ENCODE data around the gene PEX12.
"Not testable (repeated sequence)": the region's sequence is repeated elsewhere in the genome, so short reads cannot be mapped to it uniquely, and the experiment has no call there.

Gene PEX12

DNA sequence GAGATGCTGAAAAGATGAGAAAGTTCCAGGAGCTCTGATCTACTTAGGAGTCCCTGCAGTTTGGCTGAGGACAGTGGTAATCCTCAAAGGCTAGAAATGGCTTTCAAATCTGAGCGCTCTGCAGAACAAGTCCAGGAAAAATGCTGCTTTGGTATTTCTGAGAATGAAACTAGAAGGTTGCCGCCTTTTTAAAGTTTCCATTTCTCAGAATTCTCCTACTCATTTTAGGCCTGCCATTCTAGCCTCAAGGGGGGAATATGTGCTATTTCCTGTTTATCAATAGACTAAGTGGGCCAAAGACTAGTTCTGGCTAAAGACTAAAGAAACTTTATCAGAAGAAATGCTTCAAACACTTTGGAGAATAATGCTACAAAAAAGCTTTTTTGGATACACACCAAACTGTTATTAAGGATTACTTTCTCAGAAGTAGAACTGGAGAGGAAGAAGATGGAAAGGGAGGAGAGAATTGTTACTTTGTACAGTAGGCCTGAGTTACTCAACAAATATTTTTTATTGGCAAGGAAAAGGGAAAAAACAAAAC lies 40.7 kb downstream of the PEX12 start, which contains the start of gene SLFN12L:
TSS of gene SLFN12L (minus strand) at position 78 of the 541 bp plus-strand sequence. CDS start 15,314 bp downstream, outside the sequence.
- no peak for DNase-seq (ENCODE audit: low read depth in 2 of 2, low spot score in 1 of 2)

- DNase-seq (ENCODE audit: low read depth in 2 of 2, low spot score in 1 of 2): no peak
Measured at GRCh38 chr17:35536664-35537171, 41.7 kb downstream of the PEX12 start.

- DNase-seq (ENCODE audit: low read depth in 2 of 2, low spot score in 1 of 2): not testable (repeated sequence)
Measured at GRCh38 chr17:35535406-35535805, 43.0 kb downstream of the PEX12 start.

- no peak for DNase-seq (ENCODE audit: low read depth in 2 of 2, low spot score in 1 of 2)
Measured at GRCh38 chr17:35534576-35535093, 43.7 kb downstream of the PEX12 start.

DNA sequence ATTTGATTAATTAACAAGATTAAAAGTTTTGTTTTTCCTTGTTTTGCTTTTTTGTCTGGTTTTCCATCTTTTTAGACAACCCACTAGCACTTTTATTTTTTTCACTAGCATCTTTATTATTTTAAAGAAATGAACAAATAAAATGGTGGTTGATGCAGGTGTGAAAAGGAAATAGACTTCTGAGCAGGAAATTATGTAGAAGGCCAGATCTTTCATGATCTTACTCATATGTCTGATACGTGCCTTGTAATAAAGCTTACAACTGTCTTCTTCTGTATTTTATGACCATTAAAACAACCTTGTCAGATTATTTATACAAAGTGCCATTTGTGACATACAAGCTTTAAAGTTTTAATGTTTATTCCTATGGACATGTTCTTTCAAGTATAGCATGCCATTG lies 47.2 kb downstream of the PEX12 start:
- no peak for DNase-seq (ENCODE audit: low read depth in 2 of 2, low spot score in 1 of 2)

DNA sequence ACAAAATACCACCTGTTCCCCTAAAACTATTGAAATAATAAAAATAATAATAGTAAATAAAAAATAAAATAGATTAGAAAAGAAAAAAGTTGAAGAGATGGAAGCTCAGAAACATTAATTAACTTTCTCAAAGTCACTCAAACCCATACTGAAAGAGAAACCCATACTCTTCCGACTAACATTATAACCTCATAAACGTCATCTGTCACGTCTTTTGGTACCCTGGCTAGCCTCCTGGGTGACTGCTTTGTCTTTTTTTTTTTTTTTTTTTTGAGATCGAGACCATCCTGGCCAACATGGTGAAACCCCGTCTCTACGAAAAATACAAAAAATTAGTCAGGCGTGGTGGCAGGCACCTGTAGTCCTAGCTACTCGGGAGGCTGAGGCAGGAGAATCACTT lies 48.5 kb downstream of the PEX12 start:
- no peak for DNase-seq (ENCODE audit: low read depth in 2 of 2, low spot score in 1 of 2)

GRCh38 chr17:35529326-35529725 lies 49.0 kb downstream of the PEX12 start:
- DNase-seq (ENCODE audit: low read depth in 2 of 2, low spot score in 1 of 2): not testable (repeated sequence)

Measured in stimulated activated CD8-positive, alpha-beta memory T cell treated with anti-CD3 and anti-CD28 coated beads, Interleukin-4, amount 100 ng/mL, for 4 hours (primary cell).